Muscle layer of colon (tissue), 2 donors: Measurements from ENCODE around the gene TAMALIN.
"Not testable (repeated sequence)": the region's sequence is repeated elsewhere in the genome, so short reads cannot be mapped to it uniquely, and the experiment has no call there.

Source experiments
- H3K27ac ChIP-seq: one replicate; pipeline ENCODE4 v1.7.0; 2013; ENCODE audit warnings: low read depth, mild to moderate bottlenecking, low read length, moderate library complexity
- H3K27me3 ChIP-seq, 2 donors: one replicate each; pipeline ENCODE4 v1.7.0; 2013; ENCODE audit warnings: low read length in 2 of 2, mild to moderate bottlenecking in 2 of 2; ENCODE audit not compliant: insufficient read depth in 2 of 2, control insufficient read depth in 1 of 2
- H3K36me3 ChIP-seq: one replicate; pipeline ENCODE4 v1.7.0; 2013; ENCODE audit warnings: mild to moderate bottlenecking, low read length; ENCODE audit not compliant: insufficient read depth
- H3K4me1 ChIP-seq: one replicate; pipeline ENCODE4 v1.7.0; 2013; ENCODE audit warnings: mild to moderate bottlenecking, low read length; ENCODE audit not compliant: insufficient read depth
- H3K4me3 ChIP-seq, 2 donors: one replicate each; pipeline ENCODE4 v1.7.0; 2013; ENCODE audit warnings: low read length in 2 of 2, low read depth in 1 of 2, mild to moderate bottlenecking in 1 of 2, moderate library complexity in 1 of 2
- H3K9ac ChIP-seq: one replicate; pipeline ENCODE4 v1.7.0; 2013; ENCODE audit warnings: low read length
- H3K9me3 ChIP-seq: one replicate; pipeline ENCODE4 v1.7.0; 2013; ENCODE audit warnings: mild to moderate bottlenecking, low read length
- donor health status: abdominal sarcoma.
- donor health status: Adenocarcinoma of cecum.

TAMALIN gene

GRCh38 chr12:51971679-51972421 lies 34.9 kb upstream of the TAMALIN start:
- Histone ChIP-seq H3K36me3 (peaks cover 21% of the 10 kb centered on the region), H3K4me1 (peaks cover 37% of the 10 kb centered on the region), H3K27me3 (no peaks in the 10 kb centered on the region)

DNA sequence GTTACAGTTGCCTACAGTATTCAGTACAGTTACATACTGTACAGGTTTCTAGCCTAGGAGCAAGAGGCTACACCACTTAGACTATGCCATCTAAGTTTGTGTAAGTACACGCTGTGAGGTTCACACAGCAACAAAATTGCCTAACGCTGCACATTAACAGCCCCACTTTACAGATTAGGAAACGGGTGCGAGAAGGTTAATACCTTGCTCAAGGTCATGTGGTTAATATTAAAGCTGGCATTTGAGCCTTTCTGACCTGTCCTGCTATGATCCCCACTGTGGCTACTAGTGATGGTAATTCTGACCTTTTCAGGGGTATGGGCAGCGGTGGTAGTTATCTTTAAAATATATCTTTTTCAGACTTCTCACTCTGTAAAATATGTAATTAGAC lies 34.3 kb upstream of the TAMALIN start:
- Histone ChIP-seq H3K27me3 (no peaks in the 10 kb centered on the region), H3K9me3 (no peaks in the 10 kb centered on the region), H3K4me3 (no peak overlapping the region), H3K36me3 (peaks cover 23% of the 10 kb centered on the region), H3K27ac (no peak overlapping the region), H3K9ac (no peak overlapping the region), H3K4me1 (peaks cover 37% of the 10 kb centered on the region)

More at GRCh38 chr12:51971679-51972421, 34.9 kb upstream of the TAMALIN start:
- Histone ChIP-seq H3K27ac (no peak overlapping the region), H3K9me3 (no peaks in the 10 kb centered on the region), H3K4me3 (no peak overlapping the region), H3K9ac (no peak overlapping the region)

DNA sequence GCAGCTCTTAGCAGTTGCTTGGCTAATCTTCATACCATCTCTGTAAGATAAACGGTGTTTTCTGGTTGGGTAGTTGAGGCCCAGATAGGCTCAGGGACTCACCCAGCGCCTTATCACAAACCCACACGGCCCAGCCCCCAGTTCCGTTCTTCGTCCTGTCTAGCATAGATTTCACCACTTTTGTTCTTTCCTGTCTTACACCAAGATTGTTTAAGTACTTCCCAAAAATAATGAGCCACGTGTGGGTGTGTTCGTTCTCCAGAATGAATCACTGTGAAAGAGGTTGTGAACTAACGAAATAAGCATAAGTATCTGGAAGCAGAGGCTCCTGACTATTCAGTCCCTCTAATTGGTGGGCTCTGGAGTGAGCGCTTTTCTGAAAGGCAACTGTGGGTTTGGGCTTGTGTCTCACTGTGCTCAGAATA lies 33.9 kb upstream of the TAMALIN start:
- Histone ChIP-seq H3K27me3 (no peaks in the 10 kb centered on the region), H3K36me3 (peaks cover 25% of the 10 kb centered on the region), H3K9me3 (no peaks in the 10 kb centered on the region), H3K4me1 (peaks cover 37% of the 10 kb centered on the region), H3K27ac (no peak overlapping the region), H3K9ac (no peak overlapping the region), H3K4me3 (no peak overlapping the region)

- Histone ChIP-seq H3K27ac (no peak overlapping the region), H3K9ac (no peak overlapping the region), H3K36me3 (peaks cover 30% of the 10 kb centered on the region), H3K4me3 (no peak overlapping the region), H3K27me3 (no peaks in the 10 kb centered on the region), H3K9me3 (no peaks in the 10 kb centered on the region), H3K4me1 (peaks cover 37% of the 10 kb centered on the region)
Observed at GRCh38 chr12:51973560-51973959, 33.2 kb upstream of the TAMALIN start.

DNA sequence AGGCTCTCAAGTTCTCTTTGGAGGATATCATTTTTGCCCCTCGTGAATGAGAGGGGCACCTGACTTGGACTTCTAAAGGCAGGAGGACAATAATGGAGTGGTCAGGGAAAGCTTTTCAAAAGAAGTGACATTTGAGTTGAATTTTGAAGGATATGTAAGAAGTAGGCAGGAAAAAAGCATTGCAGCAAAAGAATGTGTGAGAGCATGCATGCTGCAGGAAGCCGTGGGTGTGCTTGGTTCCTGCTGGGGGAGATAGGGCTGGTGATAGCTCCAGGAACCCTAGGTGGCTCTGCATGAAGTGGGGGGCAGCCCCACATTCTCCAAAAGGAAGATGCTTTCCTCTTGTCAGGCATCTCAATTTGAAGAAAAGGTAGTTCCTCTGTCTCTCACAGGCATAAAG lies 32.1 kb upstream of the TAMALIN start:
- no peak overlapping the region for H3K4me3 ChIP-seq
- H3K9me3 ChIP-seq, result no peaks in the 10 kb centered on the region
- no peak overlapping the region for H3K9ac ChIP-seq
- H3K36me3 ChIP-seq, result peaks cover 26% of the 10 kb centered on the region
- H3K27ac ChIP-seq, result no peak overlapping the region
- H3K27me3 ChIP-seq, result no peaks in the 10 kb centered on the region
- H3K4me1 ChIP-seq, result peaks cover 37% of the 10 kb centered on the region

GRCh38 chr12:51975196-51975595 lies 31.6 kb upstream of the TAMALIN start:
- Histone ChIP-seq H3K27ac (no peak overlapping the region), H3K4me1 (peaks cover 40% of the 10 kb centered on the region), H3K9ac (no peak overlapping the region), H3K9me3 (no peaks in the 10 kb centered on the region), H3K36me3 (peaks cover 26% of the 10 kb centered on the region), H3K27me3 (no peaks in the 10 kb centered on the region), H3K4me3 (no peak overlapping the region)

- Histone ChIP-seq H3K27me3 (no peaks in the 10 kb centered on the region), H3K4me1 (peaks cover 34% of the 10 kb centered on the region), H3K4me3 (no peak overlapping the region), H3K9me3 (no peaks in the 10 kb centered on the region), H3K9ac (no peak overlapping the region), H3K27ac (no peak overlapping the region), H3K36me3 (peaks cover 36% of the 10 kb centered on the region)
Observed at GRCh38 chr12:51976376-51977160, 30.2 kb upstream of the TAMALIN start.

GRCh38 chr12:51977320-51977753 lies 29.4 kb upstream of the TAMALIN start:
- peaks cover 41% of the 10 kb centered on the region for H3K36me3 ChIP-seq
- H3K4me3 ChIP-seq, result no peak overlapping the region
- H3K9ac ChIP-seq, result no peak overlapping the region
- no peaks in the 10 kb centered on the region for H3K27me3 ChIP-seq
- H3K9me3 ChIP-seq, result no peaks in the 10 kb centered on the region
- H3K27ac ChIP-seq, result no peak overlapping the region
- peaks cover 27% of the 10 kb centered on the region for H3K4me1 ChIP-seq

- not testable (repeated sequence) for H3K9me3 ChIP-seq, H3K4me1 ChIP-seq, H3K27ac ChIP-seq, H3K27me3 ChIP-seq, H3K4me3 ChIP-seq, H3K9ac ChIP-seq
- H3K36me3 ChIP-seq, result peaks cover 61% of the 10 kb centered on the region
Observed at GRCh38 chr12:51979306-51979705, 27.4 kb upstream of the TAMALIN start.

GRCh38 chr12:51980051-51980808 lies 26.5 kb upstream of the TAMALIN start:
- no peak overlapping the region for H3K27ac ChIP-seq
- H3K27me3 ChIP-seq, result no peaks in the 10 kb centered on the region
- H3K9me3 ChIP-seq, result no peaks in the 10 kb centered on the region
- no peak overlapping the region for H3K9ac ChIP-seq
- H3K36me3 ChIP-seq, result peaks cover 69% of the 10 kb centered on the region
- H3K4me1 ChIP-seq, result peaks cover 5% of the 10 kb centered on the region
- no peak overlapping the region for H3K4me3 ChIP-seq

DNA sequence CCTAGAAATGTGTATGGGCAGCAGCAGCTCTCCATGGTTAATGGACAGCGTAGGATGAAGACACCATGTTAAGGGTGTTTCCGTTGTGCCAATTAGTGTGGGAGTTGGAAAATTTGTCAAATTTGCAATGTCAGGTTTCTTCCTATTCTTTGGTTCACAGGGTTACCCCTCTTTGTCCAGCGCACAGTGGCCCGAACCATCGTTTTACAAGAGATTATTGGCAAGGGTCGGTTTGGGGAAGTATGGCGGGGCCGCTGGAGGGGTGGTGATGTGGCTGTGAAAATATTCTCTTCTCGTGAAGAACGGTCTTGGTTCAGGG lies 26.0 kb upstream of the TAMALIN start:
- Histone ChIP-seq H3K4me1 (peaks cover 5% of the 10 kb centered on the region), H3K36me3 (peaks cover 68% of the 10 kb centered on the region), H3K4me3 (no peak overlapping the region), H3K27ac (no peak overlapping the region), H3K9me3 (no peaks in the 10 kb centered on the region), H3K9ac (no peak overlapping the region), H3K27me3 (no peaks in the 10 kb centered on the region)
